GM12878 (cell line): ENCODE data around the gene ARHGEF7. TPM values are rescaled to one million over a fixed set of nuclear protein-coding genes. Genes with fewer than 3 reads are reported as not detected.

Source experiments
- ATAC-seq: fragments of 200-7000 bp; cut with Tn5 transposase; 3 replicates; pipeline ENCODE4 v1.9.1; 2020; ENCODE audit warnings: mild to moderate bottlenecking, moderate library complexity
- BruUV-seq: library from RNA; stranded (reverse); fragments of 400-500 nt; replicated peaks from 2 replicates; lab custom pipeline; 2021; lab: Mats Ljungman, UMichigan
- CTCF ChIA-PET: fragments of 300-600 bp; sonication (Branson Sonifier 250); formaldehyde crosslinking; extraction: SDS; loops from one replicate; lab custom pipeline; 2021; ENCODE audit warnings: inconsistent platforms; lab: Yijun Ruan, JAX
- POLR2A ChIA-PET: fragments of 350-600 bp; formaldehyde crosslinking; extraction: SDS; loops from one replicate; lab custom pipeline; 2021; ENCODE audit warnings: inconsistent platforms; lab: Charles Lee
- RAD21 ChIA-PET: fragments of 300-600 bp; sonication (Branson Sonifier 250); formaldehyde crosslinking; loops from one replicate; lab custom pipeline; 2023; ENCODE audit warnings: antibody characterized with exemption; ENCODE audit not compliant: unreplicated experiment; lab: Charles Lee
- SMC1A ChIA-PET: fragments of 300-600 bp; sonication (Branson Sonifier 250); formaldehyde crosslinking; loops from one replicate; lab custom pipeline; 2023; ENCODE audit not compliant: unreplicated experiment, uncharacterized antibody; lab: Charles Lee
- DNase-seq: peaks from one replicate; pipeline ENCODE4 v3.0.0-alpha.2; 2011; ENCODE audit warnings: low read depth, low spot score
- FAIRE-seq: peaks from 3 replicates; lab custom pipeline; 2011; peaks lifted over from hg19 to GRCh38; lab: Jason Lieb, UNC
- H2AFZ ChIP-seq: 2 replicates; pipeline ENCODE4 v1.6.0; 2011; ENCODE audit warnings: low read depth, low read length, control low read depth; ENCODE audit not compliant: control insufficient read depth
- H3K27ac ChIP-seq: 2 replicates; pipeline ENCODE4 v1.5.1; 2011; ENCODE audit warnings: control low read depth; ENCODE audit not compliant: control insufficient read depth, insufficient read depth
- H3K27me3 ChIP-seq, 2 experiments: replicated peaks in 1 of 2; 2 replicates each; pipeline versions ENCODE4 v1.6.0 to v1.6.1; 2011; ENCODE audit warnings: low read length in 1 of 2; ENCODE audit not compliant: control insufficient read depth in 2 of 2, insufficient read depth in 2 of 2
- H3K36me3 ChIP-seq, 2 experiments: 2 replicates each; pipeline ENCODE4 v1.5.1; 2011; ENCODE audit warnings: low read length in 1 of 2; ENCODE audit not compliant: control insufficient read depth in 2 of 2, insufficient read depth in 2 of 2
- H3K4me1 ChIP-seq: 2 replicates; pipeline ENCODE4 v1.6.1; 2011; ENCODE audit warnings: mild to moderate bottlenecking, low read length, moderate library complexity, mixed read lengths; ENCODE audit not compliant: control insufficient read depth, insufficient read depth
- H3K4me2 ChIP-seq: 2 replicates; pipeline ENCODE4 v1.6.0; 2011; ENCODE audit warnings: control low read depth; ENCODE audit not compliant: control insufficient read depth, insufficient read depth
- H3K4me3 ChIP-seq: fragments of 200-600 bp; sonication (generic); 2 replicates; pipeline ENCODE4 v1.5.1; 2016
- H3K79me2 ChIP-seq: 2 replicates; pipeline ENCODE4 v1.6.0; 2011; ENCODE audit warnings: low read length; ENCODE audit not compliant: control insufficient read depth, insufficient read depth
- H3K9ac ChIP-seq: 2 replicates; pipeline ENCODE4 v1.8.0; 2011; ENCODE audit warnings: low read length, control low read depth, mixed read lengths; ENCODE audit not compliant: control insufficient read depth, insufficient read depth
- H3K9me3 ChIP-seq: replicated peaks from 3 replicates; pipeline ENCODE4 v1.5.1; 2011; ENCODE audit warnings: mild to moderate bottlenecking, low read length; ENCODE audit not compliant: control insufficient read depth, insufficient read depth
- H4K20me1 ChIP-seq: 2 replicates; pipeline ENCODE4 v1.6.0; 2011; ENCODE audit not compliant: control insufficient read depth, insufficient read depth
- BACH1 ChIP-seq: fragments of 450-650 bp; IDR thresholded peaks from 2 replicates; pipeline ENCODE4 v1.6.1; 2017; ENCODE audit warnings: mild to moderate bottlenecking, borderline replicate concordance
- E4F1 ChIP-seq: fragments of 450-650 bp; IDR thresholded peaks from 2 replicates; pipeline ENCODE4 v1.6.1; 2018; ENCODE audit warnings: borderline replicate concordance, mild to moderate bottlenecking; ENCODE audit not compliant: partially characterized antibody
- HDAC6 ChIP-seq: fragments of 200-600 bp; sonication (generic); IDR thresholded peaks from one replicate; pipeline ENCODE4 v1.8.0; 2017; ENCODE audit warnings: antibody characterized with exemption; ENCODE audit not compliant: unreplicated experiment
- MEF2A ChIP-seq: IDR thresholded peaks from 2 replicates; pipeline ENCODE4 v1.6.1; 2011; ENCODE audit warnings: low read depth, mild to moderate bottlenecking, low read length, moderate library complexity; ENCODE audit not compliant: insufficient read depth
- PKNOX1 ChIP-seq: fragments of 450-650 bp; IDR thresholded peaks from 2 replicates; pipeline ENCODE4 v1.6.1; 2016; ENCODE audit warnings: mild to moderate bottlenecking
- SREBF2 ChIP-seq: IDR thresholded peaks from 2 replicates; pipeline ENCODE4 v1.6.1; 2012; ENCODE audit warnings: mild to moderate bottlenecking, low read length
- USF1 ChIP-seq: IDR thresholded peaks from 2 replicates; pipeline ENCODE4 v1.6.1; 2011; ENCODE audit warnings: borderline replicate concordance, low read depth, mild to moderate bottlenecking, moderate library complexity, mixed read lengths, low read length; ENCODE audit not compliant: insufficient read depth; ENCODE audit errors: extremely low read length
- ZBTB33 ChIP-seq: fragments of 450-650 bp; IDR thresholded peaks from 2 replicates; pipeline ENCODE4 v1.6.1; 2017; ENCODE audit warnings: mild to moderate bottlenecking
- WGBS: methylation state at CpG from one replicate; pipeline ENCODE4 v1.1.6; 2016; ENCODE audit warnings: low lambda C conversion rate; ENCODE audit not compliant: insufficient replicate concordance, insufficient coverage; ENCODE audit errors: missing lambda C conversion rate; 5-methylcytosine and 5-hydroxymethylcytosine counted together
- in situ Hi-C: fragments of 300-500 bp; cut with MboI; formaldehyde crosslinking; loops from 9 replicates; pipeline ENCODE4 v1.14.3; 2018; ENCODE audit warnings: mixed read lengths
- intact Hi-C: fragments of 100-400 bp; cut with micrococcal nuclease; formaldehyde crosslinking; loops from one replicate; pipeline ENCODE4 v1.14.2; 2022; ENCODE audit not compliant: unreplicated experiment
- polyA plus RNA-seq, 11 experiments: library from polyadenylated mRNA; depleted of rRNA in 4 of 11; unstranded in 6 of 11; stranded (reverse) in 5 of 11; fragments of >200 nt; fragmentation: Nextera tagmentation in 4 of 11; fragmentation: Illumina TruSeq in 1 of 11; extraction: Ambion mirVana in 4 of 11; extraction: Trizol in 1 of 11; gene quantifications; 1 replicate in 1 of 11; 2 replicates in 10 of 11; pipeline versions ENCODE4 v1.2.1 to v1.2.3, GENCODE V29; 2011 to 2016; ENCODE audit warnings: inconsistent platforms in 2 of 11, missing spikeins in 2 of 11, low read depth in 1 of 11
- total RNA-seq, 4 experiments: library from RNA; depleted of rRNA in 3 of 4; stranded (reverse); fragments of >200 nt in 3 of 4; fragmentation: Illumina TruSeq in 1 of 4; extraction: Trizol in 1 of 4; gene quantifications; 2 replicates each; pipeline versions ENCODE4 v1.2.1 to v1.2.3, GENCODE V29; 2013 to 2021

ARHGEF7 gene
- total and polyA plus RNA-seq, 10 of the 15 experiments (the other 5 are each of a cell fraction or from before 2014, with no cell fraction given), result 4.7 to 65.5 (median 36.6) TPM

GRCh38 chr13:111345682-111346081, 230.6 kb downstream of the ARHGEF7 start:
- no peak overlapping the region for H3K4me3 ChIP-seq
- H3K79me2 ChIP-seq, result no peaks in the 10 kb centered on the region
- H3K9ac ChIP-seq, result no peak overlapping the region
- WGBS, result 70% methylated on average over 11 of the region's 11 CpGs
- no TSS peak for BruUV-seq
- TF ChIP-seq E4F1, result no peak
- no peak for TF ChIP-seq USF1
- no peak for TF ChIP-seq PKNOX1
- TF ChIP-seq MEF2A, result no peak
- TF ChIP-seq HDAC6, result no peak
- no peak for TF ChIP-seq SREBF2
- no peak for TF ChIP-seq ZBTB33
- no peak for TF ChIP-seq BACH1
- TF ChIP-seq, all 136 proteins: peak for 0
- Histone ChIP-seq H3K4me1 (no peaks in the 10 kb centered on the region), H3K9me3 (no peaks in the 10 kb centered on the region), H3K27me3 (no peaks in the 10 kb centered on the region), H3K27ac (no peak overlapping the region), H3K36me3 (no peaks in the 10 kb centered on the region; a peak in 1 of 4 replicates), H2AFZ (no peak overlapping the region), H4K20me1 (no peaks in the 10 kb centered on the region), H3K4me2 (no peak overlapping the region)
- ATAC-seq (no peak), FAIRE-seq (no peak), DNase-seq (no peak)
- in situ Hi-C loops (no loop called here), intact Hi-C loops (no loop called here)
- CTCF ChIA-PET, result no interaction called here
- POLR2A ChIA-PET, result no interaction called here
- SMC1A ChIA-PET, result no interaction called here
- RAD21 ChIA-PET, result no interaction called here
